GM12864 (cell line): Measurements from ENCODE around the gene OVOL2.
A peak's percentile ranks its signal among the peaks of the same experiment; 100 is the strongest.

Source experiments
- DNase-seq: peaks from one replicate; pipeline ENCODE4 v3.0.0-alpha.2; 2011; ENCODE audit warnings: low read depth
- H3K4me3 ChIP-seq: 2 replicates; pipeline ENCODE4 v1.5.1; 2011; ENCODE audit warnings: mild to moderate bottlenecking, low read depth, low read length, control low read depth
- CTCF ChIP-seq: IDR thresholded peaks from 2 replicates; pipeline ENCODE4 v1.5.1; 2011; ENCODE audit warnings: low read depth, mild to moderate bottlenecking, moderate library complexity, low read length, control low read depth, inconsistent platforms; ENCODE audit errors: missing control alignments

Gene OVOL2

GRCh38 chr20:18056174-18057100 is 1.3 kb downstream of the OVOL2 start:
- DNase-seq: no peak
- TF ChIP-seq CTCF: no peak

GRCh38 chr20:18055261-18055660 is 2.5 kb downstream of the OVOL2 start:
- H3K4me3 ChIP-seq: no peak overlapping the region
- no peak for DNase-seq
- TF ChIP-seq CTCF: no peak

More at GRCh38 chr20:18056174-18057100, 1.3 kb downstream of the OVOL2 start:
- H3K4me3 ChIP-seq: peak overlapping the region; percentile 39

GRCh38 chr20:18052856-18053255 is 4.9 kb downstream of the OVOL2 start:
- no peak overlapping the region for H3K4me3 ChIP-seq
- TF ChIP-seq CTCF: no peak
- DNase-seq: no peak

GRCh38 chr20:18050628-18051027 is 7.1 kb downstream of the OVOL2 start:
- no peak for TF ChIP-seq CTCF
- no peak for DNase-seq
- H3K4me3 ChIP-seq: no peak overlapping the region

GRCh38 chr20:18048176-18048575 is 9.5 kb downstream of the OVOL2 start:
- H3K4me3 ChIP-seq: no peak overlapping the region
- no peak for DNase-seq
- TF ChIP-seq CTCF: no peak

GRCh38 chr20:18046535-18046934 is 11.2 kb downstream of the OVOL2 start:
- no peak overlapping the region for H3K4me3 ChIP-seq
- DNase-seq: no peak
- no peak for TF ChIP-seq CTCF

GRCh38 chr20:18042229-18042628 is 15.5 kb downstream of the OVOL2 start:
- TF ChIP-seq CTCF: no peak
- no peak overlapping the region for H3K4me3 ChIP-seq
- no peak for DNase-seq
